GM18858 (cell line): ENCODE measurements around the gene GNAT1.
"Not testable (repeated sequence)": the region's sequence is repeated elsewhere in the genome, so short reads cannot be mapped to it uniquely, and the experiment has no call there.

Experiments used
- ATAC-seq: cut with Tn5 transposase; IDR thresholded peaks from one replicate; pipeline ENCODE4 v1.9.1; 2021; ENCODE audit not compliant: unreplicated experiment

GNAT1 gene

GRCh38 chr3:50201573-50202315 lies 10.3 kb downstream of the GNAT1 start:
- no peak for ATAC-seq

- ATAC-seq, result no peak
Measured at GRCh38 chr3:50202353-50203112, 11.1 kb downstream of the GNAT1 start.

GRCh38 chr3:50203113-50203808 lies 11.9 kb downstream of the GNAT1 start:
- no peak for ATAC-seq

GRCh38 chr3:50203809-50204803 lies 12.7 kb downstream of the GNAT1 start:
- no peak for ATAC-seq

GRCh38 chr3:50204804-50205412 lies 13.5 kb downstream of the GNAT1 start, which contains the start of gene SLC38A3:
Gene SLC38A3, plus strand, starts transcription at chr3:50205271. Its CDS starts 8,929 bp downstream, at chr3:50214200.
- ATAC-seq, result no peak

- no peak for ATAC-seq
Measured at GRCh38 chr3:50205413-50206276, 14.2 kb downstream of the GNAT1 start.

GRCh38 chr3:50207359-50208042 lies 16.1 kb downstream of the GNAT1 start:
- no peak for ATAC-seq

GRCh38 chr3:50208677-50209344 lies 17.4 kb downstream of the GNAT1 start:
- no peak for ATAC-seq

GRCh38 chr3:50210176-50210509 lies 18.7 kb downstream of the GNAT1 start:
- no peak for ATAC-seq

GRCh38 chr3:50210510-50211367 lies 19.3 kb downstream of the GNAT1 start:
- no peak for ATAC-seq

GRCh38 chr3:50211368-50211717 lies 19.9 kb downstream of the GNAT1 start:
- not testable (repeated sequence) for ATAC-seq

GRCh38 chr3:50211930-50212329 lies 20.5 kb downstream of the GNAT1 start:
- ATAC-seq, result no peak

- no peak for ATAC-seq
Measured at GRCh38 chr3:50212502-50212901, 21.1 kb downstream of the GNAT1 start.

- ATAC-seq, result no peak
Measured at GRCh38 chr3:50212971-50213370, 21.6 kb downstream of the GNAT1 start.

- no peak for ATAC-seq
Measured at GRCh38 chr3:50213373-50213772, 22.0 kb downstream of the GNAT1 start.

- no peak for ATAC-seq
Measured at GRCh38 chr3:50214824-50215223, 23.4 kb downstream of the GNAT1 start.

- no peak for ATAC-seq
Measured at GRCh38 chr3:50215529-50215928, 24.1 kb downstream of the GNAT1 start.
